HEK293 (cell line): ENCODE results near the gene DAAM1.

ENCODE experiments used
- CTCF ChIA-PET: fragments of 350-600 bp; formaldehyde crosslinking; extraction: SDS; loops from one replicate; lab custom pipeline; 2021; ENCODE audit warnings: antibody characterized with exemption; lab: Yijun Ruan, JAX
- POLR2A ChIA-PET: fragments of 300-600 bp; formaldehyde crosslinking; extraction: SDS; loops from one replicate; lab custom pipeline; 2020; ENCODE audit warnings: antibody characterized with exemption, inconsistent platforms; lab: Yijun Ruan, JAX
- H3K27ac ChIP-seq: fragments of 200-500 bp; sonication (Bioruptor generic); 2 replicates; pipeline ENCODE4 v1.5.1; 2014; ENCODE audit warnings: low read depth, low read length, control low read depth, inconsistent platforms; ENCODE audit errors: extremely low read depth
- H3K36me3 ChIP-seq, 2 experiments: fragments of 200-500 bp in 1 of 2; sonication (Bioruptor generic) in 1 of 2; 1 replicate in 1 of 2; 2 replicates in 1 of 2; pipeline ENCODE4 v1.5.1; 2014 to 2017; ENCODE audit warnings: inconsistent platforms in 2 of 2, low read length in 2 of 2; ENCODE audit not compliant: control insufficient read depth in 2 of 2, insufficient read depth in 1 of 2
- H3K4me1 ChIP-seq: fragments of 200-500 bp; sonication (Bioruptor generic); 2 replicates; pipeline ENCODE4 v1.5.1; 2014; ENCODE audit warnings: mild to moderate bottlenecking, low read length, inconsistent platforms; ENCODE audit not compliant: control insufficient read depth, insufficient read depth
- H3K4me3 ChIP-seq: 2 replicates; pipeline ENCODE4 v1.5.1; 2011; ENCODE audit warnings: low read depth, mild to moderate bottlenecking, control low read depth, low read length, moderate library complexity
- H3K9me3 ChIP-seq: fragments of 200-500 bp; sonication (Bioruptor generic); 2 replicates; pipeline ENCODE4 v1.5.1; 2014; ENCODE audit warnings: low read depth, low read length, inconsistent platforms; ENCODE audit not compliant: control insufficient read depth, insufficient read depth
- HOXA7 ChIP-seq: sonication (generic); formaldehyde crosslinking; IDR thresholded peaks from 2 replicates; pipeline ENCODE4 v1.8.1; 2022; ENCODE audit warnings: missing genetic modification reagents, borderline replicate concordance
- TSHZ1 ChIP-seq: fragments of 450-650 bp; formaldehyde crosslinking; IDR thresholded peaks from 2 replicates; pipeline ENCODE4 v1.5.1; 2016; ENCODE audit warnings: missing biosample characterization, missing genetic modification characterization, borderline replicate concordance
- ZBTB26 ChIP-seq: fragments of 450-650 bp; formaldehyde crosslinking; optimal IDR thresholded peaks from 2 replicates; pipeline ENCODE3; 2016; ENCODE audit warnings: missing biosample characterization, mild to moderate bottlenecking, missing genetic modification characterization
- ZBTB48 ChIP-seq: fragments of 450-650 bp; formaldehyde crosslinking; IDR thresholded peaks from 2 replicates; pipeline ENCODE4 v1.5.1; 2016; ENCODE audit warnings: missing biosample characterization, missing genetic modification characterization
- ZNF184 ChIP-seq: fragments of 450-650 bp; IDR thresholded peaks from 2 replicates; pipeline ENCODE4 v1.5.1; 2018; ENCODE audit warnings: missing biosample characterization, mild to moderate bottlenecking, missing genetic modification characterization
- ZNF214 ChIP-seq: fragments of 450-650 bp; formaldehyde crosslinking; IDR thresholded peaks from 2 replicates; pipeline ENCODE4 v1.5.1; 2017; ENCODE audit warnings: missing biosample characterization, mild to moderate bottlenecking, missing genetic modification characterization, borderline replicate concordance
- ZNF248 ChIP-seq: fragments of 450-650 bp; formaldehyde crosslinking; IDR thresholded peaks from 2 replicates; pipeline ENCODE4 v1.5.1; 2017; ENCODE audit warnings: missing biosample characterization, missing genetic modification characterization
- ZNF416 ChIP-seq: fragments of 450-650 bp; formaldehyde crosslinking; IDR thresholded peaks from 2 replicates; pipeline ENCODE4 v1.5.1; 2016; ENCODE audit warnings: missing biosample characterization, missing genetic modification characterization
- ZNF473 ChIP-seq: fragments of 450-650 bp; formaldehyde crosslinking; IDR thresholded peaks from 2 replicates; pipeline ENCODE4 v1.5.1; 2017; ENCODE audit warnings: missing biosample characterization, missing genetic modification characterization
- ZNF521 ChIP-seq: fragments of 450-650 bp; formaldehyde crosslinking; IDR thresholded peaks from 2 replicates; pipeline ENCODE4 v1.5.1; 2017; ENCODE audit warnings: missing biosample characterization, mild to moderate bottlenecking, missing genetic modification characterization
- ZNF623 ChIP-seq: fragments of 450-650 bp; formaldehyde crosslinking; IDR thresholded peaks from 2 replicates; pipeline ENCODE4 v1.5.1; 2016; ENCODE audit warnings: missing biosample characterization, missing genetic modification characterization
- ZNF701 ChIP-seq: fragments of 450-650 bp; formaldehyde crosslinking; IDR thresholded peaks from 2 replicates; pipeline ENCODE4 v1.5.1; 2016; ENCODE audit warnings: missing biosample characterization, missing genetic modification characterization
- ZNF768 ChIP-seq: fragments of 450-650 bp; formaldehyde crosslinking; IDR thresholded peaks from 2 replicates; pipeline ENCODE4 v1.5.1; 2018; ENCODE audit warnings: missing biosample characterization, mild to moderate bottlenecking, missing genetic modification characterization
- ZNF785 ChIP-seq: fragments of 450-650 bp; formaldehyde crosslinking; IDR thresholded peaks from 2 replicates; pipeline ENCODE4 v1.5.1; 2016; ENCODE audit warnings: missing biosample characterization, missing genetic modification characterization
- ZNF843 ChIP-seq: fragments of 450-650 bp; formaldehyde crosslinking; IDR thresholded peaks from 2 replicates; pipeline ENCODE4 v1.5.1; 2016; ENCODE audit warnings: missing biosample characterization, missing genetic modification characterization
- ZSCAN4 ChIP-seq: fragments of 450-650 bp; formaldehyde crosslinking; IDR thresholded peaks from 2 replicates; pipeline ENCODE4 v1.5.1; 2017; ENCODE audit warnings: missing biosample characterization, missing genetic modification characterization

Gene DAAM1

GRCh38 chr14:59370158-59370742 is 181.8 kb downstream of the DAAM1 start (continued):
- no peak for TF ChIP-seq ZBTB26 (tag by site-specific recombination)
- no peak for TF ChIP-seq TSHZ1 (tag by site-specific recombination)

DNA sequence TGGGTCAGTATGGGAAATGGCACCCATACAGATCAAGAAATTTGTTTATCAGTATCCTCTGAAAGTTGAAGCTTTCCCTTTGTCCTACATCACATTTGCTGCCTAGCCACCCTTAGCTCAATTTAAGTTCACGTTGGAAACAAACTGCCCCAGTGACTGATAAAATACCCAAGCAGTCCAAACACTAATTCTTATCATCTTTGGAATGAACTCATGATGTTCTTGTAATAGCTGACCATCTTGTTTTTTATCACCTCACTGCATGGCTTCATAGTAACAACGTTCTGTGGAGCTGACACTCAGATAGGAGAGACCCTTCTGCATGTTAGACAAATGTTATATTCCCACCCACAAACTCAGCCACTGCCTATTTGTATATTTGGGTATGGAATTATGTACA is 183.3 kb downstream of the DAAM1 start:
- ChIA-PET POLR2A (no interaction called here), CTCF (interaction anchor here (0.7 kb wide), 1 partner anchor 21 kb away, joined by 4 read pairs; no protein-coding TSS in a partner anchor)
- H3K4me3 ChIP-seq, result no peak overlapping the region
- H3K9me3 ChIP-seq, result no peaks in the 10 kb centered on the region
- no peak overlapping the region for H3K27ac ChIP-seq
- H3K36me3 ChIP-seq, result peaks cover 3 to 4% of the 10 kb centered on the region in 2 experiments
- no peaks in the 10 kb centered on the region for H3K4me1 ChIP-seq
- TF ChIP-seq ZNF623 (tag by site-specific recombination), result no peak
- TF ChIP-seq ZBTB48 (tag by site-specific recombination), result no peak
- TF ChIP-seq ZSCAN4 (tag by site-specific recombination), result no peak
- TF ChIP-seq TSHZ1 (tag by site-specific recombination), result no peak
- TF ChIP-seq, all 188 proteins: peak for 0

- no peak overlapping the region for H3K4me3 ChIP-seq
These were observed 185.6 kb downstream of the DAAM1 start for GRCh38 chr14:59374048-59374447.

More at GRCh38 chr14:59374048-59374447, 185.6 kb downstream of the DAAM1 start:
- TF ChIP-seq ZNF701 (no peak), ZNF184 (tag by site-specific recombination) (no peak), ZNF768 (tag by site-specific recombination) (no peak), ZNF248 (no peak), HOXA7 (CRISPR knock-in tag) (no peak), ZNF214 (tag by site-specific recombination) (no peak), ZNF521 (tag by site-specific recombination) (no peak), ZNF416 (tag by site-specific recombination) (no peak), ZBTB26 (tag by site-specific recombination) (no peak), ZNF843 (tag by site-specific recombination) (no peak), ZNF785 (tag by site-specific recombination) (no peak), ZNF473 (no peak)
- Histone ChIP-seq H3K36me3 (peaks cover 0 to 4% of the 10 kb centered on the region in 2 experiments; a peak in 2 of 3 replicates), H3K27ac (no peak overlapping the region), H3K9me3 (no peaks in the 10 kb centered on the region), H3K4me1 (peaks cover 2% of the 10 kb centered on the region; the same call in 1 of the 2 replicates)
- POLR2A ChIA-PET, result no interaction called here
- CTCF ChIA-PET, result no interaction called here
